Lower leg skin (tissue), 3 donors: Measurements from ENCODE around the gene CPLANE1.

Experiments
- CTCF ChIP-seq, 3 donors: fragments of 450-650 bp; IDR thresholded peaks; one replicate each; pipeline ENCODE4 v1.5.1; 2016; ENCODE audit warnings: antibody characterized with exemption in 3 of 3, mild to moderate bottlenecking in 3 of 3, moderate library complexity in 2 of 3
- POLR2A ChIP-seq, 2 donors: fragments of 450-650 bp; IDR thresholded peaks; one replicate each; pipeline ENCODE4 v1.6.1; 2016 to 2017; ENCODE audit warnings: antibody characterized with exemption in 2 of 2, mild to moderate bottlenecking in 1 of 2, moderate library complexity in 1 of 2

DNA sequence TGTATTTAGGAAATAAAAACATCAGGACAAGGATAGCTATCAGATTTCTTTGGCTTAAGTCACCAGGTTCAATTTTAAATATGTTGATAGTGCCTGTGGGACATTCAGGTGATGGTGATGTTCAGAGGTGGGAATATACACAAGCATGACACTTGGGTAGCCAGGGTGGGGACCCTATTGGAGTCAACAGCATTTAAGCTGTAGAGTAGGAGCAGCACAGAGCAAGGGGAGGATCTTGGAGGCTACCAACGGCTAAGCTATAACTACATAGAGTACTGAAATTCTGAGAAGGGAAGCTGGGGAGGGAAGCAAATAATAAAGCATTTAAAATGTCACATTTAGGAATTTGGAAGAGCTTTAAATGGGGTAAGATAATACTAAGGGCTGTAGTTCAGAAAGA, 177.7 kb downstream of the CPLANE1 start:
- TF ChIP-seq CTCF (IDR thresholded peaks at IDR 0.05), result no peak
- no peak for TF ChIP-seq POLR2A (IDR thresholded peaks at IDR 0.05)
